ENCODE results near the gene SFMBT2. TPM values are rescaled to one million over a fixed set of nuclear protein-coding genes. Genes with fewer than 3 reads are reported as not detected.
A peak's percentile ranks its signal among the peaks of the same experiment; 100 is the strongest.
"Not testable (repeated sequence)": the region's sequence is repeated elsewhere in the genome, so short reads cannot be mapped to it uniquely, and the experiment has no call there.

The SFMBT2 gene
- total and polyA plus RNA-seq, 4 donors = 15.3 to 23.8 (median 17.1) TPM

DNA sequence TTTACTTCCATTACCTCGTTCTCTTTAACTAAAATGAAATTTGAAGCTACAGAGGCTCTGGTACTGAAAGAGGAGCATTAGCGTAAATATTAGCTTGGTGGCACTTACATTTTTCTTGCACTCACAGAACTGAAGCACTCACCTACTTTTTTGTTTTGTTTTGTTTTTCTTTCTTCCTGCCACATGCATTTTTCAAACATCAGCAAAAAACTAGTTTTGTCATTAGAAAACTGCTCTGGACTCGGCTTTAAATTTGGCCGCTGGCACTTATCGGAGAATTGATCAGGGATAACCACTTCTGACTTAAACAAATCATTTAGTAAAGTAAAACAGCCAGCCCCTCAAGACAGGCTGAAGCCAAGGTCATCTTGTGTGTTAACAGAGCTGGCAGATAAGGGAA, 216.3 kb downstream of the SFMBT2 start:
- no peak for DNase-seq (ENCODE audit: low read depth in 4 of 6, low spot score in 6 of 6)
- H3K4me3 ChIP-seq (ENCODE audit: low read depth, low read length) = no peak overlapping the region
- 88% methylated on average over 1 of the region's 5 CpGs for WGBS (ENCODE audit: insufficient coverage)
- H3K36me3 ChIP-seq (ENCODE audit: control insufficient read depth, insufficient read depth, low read length) = peaks cover 40% of the 10 kb centered on the region
- no peaks in the 10 kb centered on the region for H3K27me3 ChIP-seq (ENCODE audit: control insufficient read depth, insufficient read depth, low read length)
- H3K9me3 ChIP-seq (ENCODE audit: control insufficient read depth, insufficient read depth, low read length) = peaks cover 1% of the 10 kb centered on the region
- H3K27ac ChIP-seq (ENCODE audit: low read depth, low read length) = no peak overlapping the region
- H3K4me1 ChIP-seq (ENCODE audit: control insufficient read depth, insufficient read depth, low read length) = no peaks in the 10 kb centered on the region

- Histone ChIP-seq H3K4me1 (ENCODE audit: control insufficient read depth, insufficient read depth, low read length) (no peaks in the 10 kb centered on the region), H3K27ac (ENCODE audit: low read depth, low read length) (no peak overlapping the region), H3K27me3 (ENCODE audit: control insufficient read depth, insufficient read depth, low read length) (no peaks in the 10 kb centered on the region), H3K9me3 (ENCODE audit: control insufficient read depth, insufficient read depth, low read length) (peaks cover 1% of the 10 kb centered on the region), H3K36me3 (ENCODE audit: control insufficient read depth, insufficient read depth, low read length) (peaks cover 37% of the 10 kb centered on the region), H3K4me3 (ENCODE audit: low read depth, low read length) (no peak overlapping the region)
- WGBS (ENCODE audit: insufficient coverage) = 100% methylated on average over 4 of the region's 7 CpGs
- DNase-seq (ENCODE audit: low read depth in 4 of 6, low spot score in 6 of 6) = no peak
Observed at GRCh38 chr10:7193369-7193768, 217.5 kb downstream of the SFMBT2 start.

- WGBS (ENCODE audit: insufficient coverage) = 88% methylated on average over 9 of the region's 10 CpGs
- peaks cover 36% of the 10 kb centered on the region for H3K36me3 ChIP-seq (ENCODE audit: control insufficient read depth, insufficient read depth, low read length)
- H3K4me3 ChIP-seq (ENCODE audit: low read depth, low read length) = no peak overlapping the region
Observed at GRCh38 chr10:7192831-7193361, 217.9 kb downstream of the SFMBT2 start.

GRCh38 chr10:7192061-7192460, 218.8 kb downstream of the SFMBT2 start:
- Histone ChIP-seq H3K4me3 (ENCODE audit: low read depth, low read length) (no peak overlapping the region), H3K27ac (ENCODE audit: low read depth, low read length) (no peak overlapping the region), H3K4me1 (ENCODE audit: control insufficient read depth, insufficient read depth, low read length) (no peaks in the 10 kb centered on the region), H3K36me3 (ENCODE audit: control insufficient read depth, insufficient read depth, low read length) (peaks cover 31% of the 10 kb centered on the region), H3K9me3 (ENCODE audit: control insufficient read depth, insufficient read depth, low read length) (peaks cover 1% of the 10 kb centered on the region), H3K27me3 (ENCODE audit: control insufficient read depth, insufficient read depth, low read length) (no peaks in the 10 kb centered on the region)
- no peak for DNase-seq (ENCODE audit: low read depth in 4 of 6, low spot score in 6 of 6)
- 70% methylated on average over 7 of the region's 9 CpGs for WGBS (ENCODE audit: insufficient coverage)

More at GRCh38 chr10:7192831-7193361, 217.9 kb downstream of the SFMBT2 start:
- no peaks in the 10 kb centered on the region for H3K27me3 ChIP-seq (ENCODE audit: control insufficient read depth, insufficient read depth, low read length)
- H3K27ac ChIP-seq (ENCODE audit: low read depth, low read length) = no peak overlapping the region
- no peak for DNase-seq (ENCODE audit: low read depth in 4 of 6, low spot score in 6 of 6)
- peaks cover 1% of the 10 kb centered on the region for H3K9me3 ChIP-seq (ENCODE audit: control insufficient read depth, insufficient read depth, low read length)
- H3K4me1 ChIP-seq (ENCODE audit: control insufficient read depth, insufficient read depth, low read length) = no peaks in the 10 kb centered on the region

GRCh38 chr10:7190772-7191171, 220.1 kb downstream of the SFMBT2 start:
- not testable (repeated sequence) for H3K9me3 ChIP-seq (ENCODE audit: control insufficient read depth, insufficient read depth, low read length); H3K27me3 ChIP-seq (ENCODE audit: control insufficient read depth, insufficient read depth, low read length); DNase-seq (ENCODE audit: low read depth in 4 of 6, low spot score in 6 of 6); H3K27ac ChIP-seq (ENCODE audit: low read depth, low read length); H3K4me3 ChIP-seq (ENCODE audit: low read depth, low read length); H3K4me1 ChIP-seq (ENCODE audit: control insufficient read depth, insufficient read depth, low read length)
- 91% methylated on average over 4 of the region's 5 CpGs for WGBS (ENCODE audit: insufficient coverage)
- H3K36me3 ChIP-seq (ENCODE audit: control insufficient read depth, insufficient read depth, low read length) = peaks cover 21% of the 10 kb centered on the region

DNA sequence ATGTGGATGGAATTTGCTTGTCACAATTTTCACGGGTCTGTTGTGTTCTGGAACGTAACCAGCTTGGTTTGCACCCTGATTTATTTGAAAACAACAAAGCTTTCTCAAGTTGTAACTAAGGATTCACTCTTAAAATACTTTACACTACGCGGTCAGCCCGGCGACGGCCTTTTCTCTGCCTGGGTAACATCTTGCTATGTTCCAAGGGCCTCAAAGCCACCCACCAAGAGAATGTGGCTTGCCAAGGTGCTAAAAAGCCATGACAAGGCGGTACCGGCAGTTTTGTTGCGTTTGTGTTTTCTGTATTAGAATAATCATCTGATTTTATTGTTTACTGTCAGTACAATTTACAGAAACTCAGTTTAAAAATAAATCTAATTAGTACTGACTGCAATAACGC, 220.9 kb downstream of the SFMBT2 start:
- Histone ChIP-seq H3K27ac (ENCODE audit: low read depth, low read length) (no peak overlapping the region), H3K4me1 (ENCODE audit: control insufficient read depth, insufficient read depth, low read length) (no peaks in the 10 kb centered on the region), H3K36me3 (ENCODE audit: control insufficient read depth, insufficient read depth, low read length) (peaks cover 16% of the 10 kb centered on the region), H3K27me3 (ENCODE audit: control insufficient read depth, insufficient read depth, low read length) (no peaks in the 10 kb centered on the region), H3K9me3 (ENCODE audit: control insufficient read depth, insufficient read depth, low read length) (no peaks in the 10 kb centered on the region), H3K4me3 (ENCODE audit: low read depth, low read length) (no peak overlapping the region)
- DNase-seq (ENCODE audit: low read depth in 4 of 6, low spot score in 6 of 6) = no peak
- 48% methylated on average over 5 of the region's 11 CpGs for WGBS (ENCODE audit: insufficient coverage)

DNA sequence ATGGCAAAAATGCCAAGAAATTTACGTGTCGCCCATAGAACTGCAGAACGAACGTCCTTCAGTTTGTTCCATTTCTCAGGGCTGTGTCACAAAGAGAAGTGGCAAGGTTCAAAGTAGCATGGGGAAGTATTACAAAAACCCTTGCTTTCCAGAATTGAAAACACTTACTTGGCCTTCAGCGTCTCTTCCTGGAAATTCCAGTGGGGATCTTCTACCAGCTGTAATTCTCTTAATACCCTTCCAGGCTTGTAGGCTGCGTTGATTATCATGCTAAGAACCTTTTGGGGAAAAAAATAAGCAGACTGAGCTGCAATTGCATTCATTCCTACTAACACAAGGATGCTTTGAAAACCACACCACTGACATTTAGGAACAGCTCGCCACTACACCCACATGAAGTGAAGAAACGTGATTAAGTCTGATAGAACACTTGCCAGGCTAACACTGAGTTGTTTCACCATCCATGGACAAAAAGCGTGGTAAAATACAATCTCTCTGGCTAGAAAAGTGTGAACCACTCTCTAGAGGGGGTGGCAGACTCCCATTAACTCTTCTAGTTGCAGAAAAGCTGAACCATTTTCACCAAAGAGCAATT, 222.3 kb downstream of the SFMBT2 start:
- Histone ChIP-seq H3K4me3 (ENCODE audit: low read depth, low read length) (no peak overlapping the region), H3K9me3 (ENCODE audit: control insufficient read depth, insufficient read depth, low read length) (no peaks in the 10 kb centered on the region), H3K27me3 (ENCODE audit: control insufficient read depth, insufficient read depth, low read length) (no peaks in the 10 kb centered on the region), H3K36me3 (ENCODE audit: control insufficient read depth, insufficient read depth, low read length) (peaks cover 10% of the 10 kb centered on the region), H3K27ac (ENCODE audit: low read depth, low read length) (no peak overlapping the region), H3K4me1 (ENCODE audit: control insufficient read depth, insufficient read depth, low read length) (no peaks in the 10 kb centered on the region)
- peak in 1 of 6 donors; percentile 24 for DNase-seq (ENCODE audit: low read depth in 4 of 6, low spot score in 6 of 6)
- 91% methylated on average over 5 of the region's 9 CpGs for WGBS (ENCODE audit: insufficient coverage)

DNA sequence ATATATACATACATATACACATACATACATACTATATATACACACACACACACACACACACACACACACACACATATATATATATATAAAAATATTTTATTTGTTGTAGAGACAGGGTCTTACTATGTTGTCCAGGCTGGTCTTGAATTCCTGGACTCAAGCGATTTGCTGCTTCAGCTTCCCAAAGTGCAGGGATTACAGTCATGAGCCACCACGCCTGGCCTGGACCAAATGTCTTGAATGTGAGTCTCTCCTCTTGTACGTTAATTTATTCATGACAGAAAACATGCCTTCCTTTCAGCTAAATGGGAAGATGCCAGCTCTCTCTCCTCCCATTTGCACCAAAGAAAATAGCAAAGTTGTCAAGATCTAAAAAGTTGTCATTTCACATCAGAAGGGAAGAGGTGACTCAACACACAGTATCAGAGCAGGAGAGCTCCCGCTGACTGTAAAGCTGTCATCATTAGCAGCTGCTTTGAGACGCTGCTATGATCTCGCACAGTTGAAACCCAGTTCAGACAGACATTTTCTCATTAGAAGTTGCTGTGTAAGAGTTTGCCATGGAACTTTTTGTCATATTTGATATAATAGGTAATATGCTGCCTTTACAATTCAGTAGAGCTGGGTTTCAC, 224.3 kb downstream of the SFMBT2 start:
- H3K27me3 ChIP-seq (ENCODE audit: control insufficient read depth, insufficient read depth, low read length) = no peaks in the 10 kb centered on the region
- H3K27ac ChIP-seq (ENCODE audit: low read depth, low read length) = no peak overlapping the region
- H3K4me1 ChIP-seq (ENCODE audit: control insufficient read depth, insufficient read depth, low read length) = no peaks in the 10 kb centered on the region
- no peaks in the 10 kb centered on the region for H3K9me3 ChIP-seq (ENCODE audit: control insufficient read depth, insufficient read depth, low read length)
- DNase-seq (ENCODE audit: low read depth in 4 of 6, low spot score in 6 of 6) = no peak
- H3K36me3 ChIP-seq (ENCODE audit: control insufficient read depth, insufficient read depth, low read length) = peaks cover 2% of the 10 kb centered on the region
- H3K4me3 ChIP-seq (ENCODE audit: low read depth, low read length) = no peak overlapping the region
- 93% methylated on average over 3 of the region's 6 CpGs for WGBS (ENCODE audit: insufficient coverage)

GRCh38 chr10:7185367-7185690, 225.5 kb downstream of the SFMBT2 start:
- no peak for DNase-seq (ENCODE audit: low read depth in 4 of 6, low spot score in 6 of 6)
- WGBS (ENCODE audit: insufficient coverage) = 100% methylated on average over 2 of the region's 4 CpGs
- Histone ChIP-seq H3K4me1 (ENCODE audit: control insufficient read depth, insufficient read depth, low read length) (no peaks in the 10 kb centered on the region), H3K36me3 (ENCODE audit: control insufficient read depth, insufficient read depth, low read length) (peaks cover 6% of the 10 kb centered on the region), H3K27ac (ENCODE audit: low read depth, low read length) (no peak overlapping the region), H3K9me3 (ENCODE audit: control insufficient read depth, insufficient read depth, low read length) (no peaks in the 10 kb centered on the region), H3K4me3 (ENCODE audit: low read depth, low read length) (no peak overlapping the region), H3K27me3 (ENCODE audit: control insufficient read depth, insufficient read depth, low read length) (no peaks in the 10 kb centered on the region)
